ENCODE results near the gene TNFSF9.
"Not testable (repeated sequence)": the region's sequence is repeated elsewhere in the genome, so short reads cannot be mapped to it uniquely, and the experiment has no call there.

Gene TNFSF9

DNA sequence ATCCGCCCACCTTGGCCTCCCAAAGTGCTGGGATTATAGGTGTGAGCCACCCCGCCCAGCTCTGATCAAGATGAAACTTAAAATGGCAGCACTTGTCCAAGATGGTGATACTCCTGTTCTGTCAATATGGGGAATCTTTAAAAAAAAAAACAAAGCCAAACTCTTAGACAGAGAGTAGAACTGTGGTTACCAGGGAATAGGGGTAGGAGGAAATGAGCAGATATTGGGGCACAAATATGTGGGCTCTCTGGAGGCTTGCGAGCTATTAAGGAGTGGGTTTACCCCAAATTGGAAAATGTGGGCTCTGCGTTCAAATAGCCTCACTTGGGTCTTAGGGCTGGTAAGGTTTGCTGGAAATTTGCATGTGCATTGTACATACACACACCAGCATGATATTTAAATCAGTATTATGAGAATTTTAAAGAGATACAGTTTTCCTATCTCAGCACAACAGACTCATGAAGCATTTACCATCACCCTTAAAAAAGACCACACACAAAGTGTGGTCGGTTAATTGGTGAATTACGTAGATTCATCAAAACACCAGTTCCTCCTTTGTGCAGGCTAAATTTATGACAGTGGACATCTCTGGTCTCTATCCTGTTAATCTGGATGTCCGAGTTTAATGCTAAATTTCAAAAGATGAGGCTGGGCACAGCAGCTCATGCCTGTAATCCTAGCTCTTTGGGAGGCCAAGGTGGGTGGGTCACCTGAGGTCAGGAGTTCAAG, 48.8 kb downstream of the TNFSF9 start:
- no peak overlapping the region for H3K4me3 Mint-ChIP-seq
- TF ChIP-seq, protein P1, sequence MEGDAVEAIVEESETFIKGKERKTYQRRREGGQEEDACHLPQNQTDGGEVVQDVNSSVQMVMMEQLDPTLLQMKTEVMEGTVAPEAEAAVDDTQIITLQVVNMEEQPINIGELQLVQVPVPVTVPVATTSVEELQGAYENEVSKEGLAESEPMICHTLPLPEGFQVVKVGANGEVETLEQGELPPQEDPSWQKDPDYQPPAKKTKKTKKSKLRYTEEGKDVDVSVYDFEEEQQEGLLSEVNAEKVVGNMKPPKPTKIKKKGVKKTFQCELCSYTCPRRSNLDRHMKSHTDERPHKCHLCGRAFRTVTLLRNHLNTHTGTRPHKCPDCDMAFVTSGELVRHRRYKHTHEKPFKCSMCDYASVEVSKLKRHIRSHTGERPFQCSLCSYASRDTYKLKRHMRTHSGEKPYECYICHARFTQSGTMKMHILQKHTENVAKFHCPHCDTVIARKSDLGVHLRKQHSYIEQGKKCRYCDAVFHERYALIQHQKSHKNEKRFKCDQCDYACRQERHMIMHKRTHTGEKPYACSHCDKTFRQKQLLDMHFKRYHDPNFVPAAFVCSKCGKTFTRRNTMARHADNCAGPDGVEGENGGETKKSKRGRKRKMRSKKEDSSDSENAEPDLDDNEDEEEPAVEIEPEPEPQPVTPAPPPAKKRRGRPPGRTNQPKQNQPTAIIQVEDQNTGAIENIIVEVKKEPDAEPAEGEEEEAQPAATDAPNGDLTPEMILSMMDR (IDR thresholded peaks at IDR 0.05) = no peak
- H3K27ac Mint-ChIP-seq = no peak overlapping the region
- H3K27me3 Mint-ChIP-seq (ENCODE audit: low read depth, poor library complexity) = peaks cover 43% of the 10 kb centered on the region
- peaks cover 21% of the 10 kb centered on the region for H3K9me3 Mint-ChIP-seq
- no peaks in the 10 kb centered on the region for H3K4me1 Mint-ChIP-seq
- no peak for DNase-seq
- no peaks in the 10 kb centered on the region for H3K36me3 Mint-ChIP-seq (ENCODE audit: low read depth)

DNA sequence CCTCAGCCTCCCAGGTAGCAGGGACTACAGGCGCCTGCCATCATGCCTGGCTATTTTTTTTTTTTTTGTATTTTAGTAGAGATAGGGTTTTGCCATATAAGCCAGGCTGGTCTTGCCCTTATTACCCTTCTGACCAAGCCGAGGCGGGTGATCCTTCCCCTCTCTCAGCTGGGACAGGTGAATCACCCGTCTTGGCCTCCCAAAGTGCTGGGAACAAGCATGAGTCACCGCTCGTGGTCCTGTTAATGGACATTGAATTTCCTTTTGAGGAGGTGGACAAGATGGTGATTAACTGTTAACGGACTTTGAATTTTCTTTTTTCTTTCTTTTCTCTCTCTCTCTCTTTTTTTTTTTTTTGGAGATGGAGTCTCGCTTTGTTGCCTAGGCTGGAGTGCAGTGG, 49.5 kb downstream of the TNFSF9 start:
- Mint-ChIP-seq H3K4me1 (no peaks in the 10 kb centered on the region), H3K36me3 (ENCODE audit: low read depth) (no peaks in the 10 kb centered on the region), H3K4me3 (no peak overlapping the region), H3K27me3 (ENCODE audit: low read depth, poor library complexity) (peaks cover 50% of the 10 kb centered on the region), H3K9me3 (peaks cover 21% of the 10 kb centered on the region), H3K27ac (no peak overlapping the region)
- DNase-seq = no peak
- TF ChIP-seq, protein P1 (IDR thresholded peaks at IDR 0.05) = no peak

DNA sequence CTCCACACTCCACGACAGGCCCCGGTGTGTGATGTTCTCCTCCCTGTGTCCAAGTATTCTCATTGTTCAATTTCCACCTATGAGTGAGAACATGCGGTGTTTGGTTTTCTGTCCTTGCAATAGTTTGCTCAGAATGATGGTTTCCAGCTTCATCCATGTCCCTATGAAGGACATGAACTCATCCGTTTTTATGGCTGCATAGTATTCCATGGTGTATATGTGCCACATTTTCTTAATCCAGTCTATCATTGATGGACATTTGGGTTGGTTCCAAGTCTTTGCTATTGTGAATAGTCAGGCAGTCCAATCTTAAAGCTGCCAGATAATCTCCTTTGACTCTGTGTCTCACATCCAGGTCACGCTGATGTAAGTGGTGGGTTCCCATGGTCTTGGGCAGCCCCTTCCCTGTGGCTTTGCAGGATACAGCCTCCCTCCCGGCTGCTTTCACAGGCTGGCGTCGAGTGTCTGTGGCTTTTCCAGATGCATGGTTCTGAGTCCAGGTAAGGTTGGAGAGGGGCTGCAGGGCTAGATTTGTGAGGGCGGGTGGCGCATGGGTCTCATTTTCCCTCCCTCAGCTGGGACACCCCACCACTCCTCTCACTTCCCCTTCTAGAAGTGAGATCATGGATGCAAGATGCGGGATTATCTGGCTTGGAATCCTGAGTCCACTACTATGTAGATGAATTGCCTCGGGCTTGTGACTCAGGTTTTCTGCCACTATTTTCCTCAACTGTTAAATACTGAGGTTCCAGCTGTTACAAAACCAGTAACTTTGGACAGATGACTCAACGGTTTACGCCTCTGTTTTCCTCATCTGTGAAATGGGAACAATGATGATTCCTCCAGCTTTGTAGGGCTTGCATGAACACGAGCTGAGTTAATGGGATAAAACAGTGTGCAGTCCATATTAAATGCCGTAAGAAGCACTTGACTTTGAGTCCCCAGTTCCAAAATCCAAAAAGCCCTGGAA, 52.0 kb downstream of the TNFSF9 start:
- not testable (repeated sequence) for H3K27ac Mint-ChIP-seq; H3K4me1 Mint-ChIP-seq; H3K4me3 Mint-ChIP-seq; DNase-seq; H3K36me3 Mint-ChIP-seq (ENCODE audit: low read depth)
- Mint-ChIP-seq H3K27me3 (ENCODE audit: low read depth, poor library complexity) (peaks cover 75% of the 10 kb centered on the region), H3K9me3 (peaks cover 21% of the 10 kb centered on the region)
